Endothelial cell of umbilical vein (primary cell): ENCODE results near the gene LTN1.

Experiments
- CTCF ChIP-seq, 2 donors: IDR thresholded peaks; 1 replicate in 1 of 2; 2 replicates in 1 of 2; pipeline ENCODE4 v1.5.1; 2011; ENCODE audit warnings: low read length in 2 of 2, mild to moderate bottlenecking in 2 of 2, moderate library complexity in 2 of 2, control low read depth in 1 of 2, inconsistent platforms in 1 of 2, low read depth in 1 of 2; ENCODE audit not compliant: insufficient read depth in 1 of 2; ENCODE audit errors: extremely low read depth in 1 of 2
- EZH2 ChIP-seq: IDR thresholded peaks from 2 replicates; pipeline ENCODE4 v1.6.1; 2012; ENCODE audit warnings: borderline replicate concordance, low read depth, mild to moderate bottlenecking, moderate library complexity, low read length, inconsistent platforms; ENCODE audit not compliant: severe bottlenecking
- POLR2A ChIP-seq: IDR thresholded peaks from 2 replicates; pipeline ENCODE4 v1.6.1; 2012; ENCODE audit warnings: low read depth, mild to moderate bottlenecking, control low read depth, low read length
- POLR2AphosphoS5 ChIP-seq: IDR thresholded peaks from 2 replicates; pipeline ENCODE4 v1.6.1; 2012; ENCODE audit warnings: low read depth, mild to moderate bottlenecking, control low read depth, low read length, moderate library complexity; ENCODE audit not compliant: insufficient read depth
- TF ChIP-seq, protein P1 (sequence below): IDR thresholded peaks from 2 replicates; pipeline ENCODE4 v1.6.1; 2011; ENCODE audit not compliant: insufficient read depth, insufficient read length

GRCh38 chr21:28884976-28885852 lies 107.5 kb downstream of the LTN1 start:
- no peak for TF ChIP-seq CTCF (IDR thresholded peaks at IDR 0.05; ENCODE audit: extremely low read depth in 1 of 2, insufficient read depth in 1 of 2, low read depth in 1 of 2, low read length in 2 of 2)
- TF ChIP-seq POLR2A, result peak; percentile 86
- TF ChIP-seq EZH2, result no peak
- TF ChIP-seq POLR2AphosphoS5, result peak; percentile 86
- TF ChIP-seq, protein P1, sequence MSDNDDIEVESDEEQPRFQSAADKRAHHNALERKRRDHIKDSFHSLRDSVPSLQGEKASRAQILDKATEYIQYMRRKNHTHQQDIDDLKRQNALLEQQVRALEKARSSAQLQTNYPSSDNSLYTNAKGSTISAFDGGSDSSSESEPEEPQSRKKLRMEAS, result peak; percentile 97
